ENCODE results near the gene VEGFB.

- TF ChIP-seq CTCF (conservative IDR thresholded peaks at IDR 0.05), result no peak
- TF ChIP-seq ZFX (IDR thresholded peaks at IDR 0.05), result no peak
Observed at GRCh38 chr11:64259533-64260067, 25.2 kb downstream of the VEGFB start.

All from C4-2B (cell line).